K562 (cell line): ENCODE measurements around the gene OSTF1. TPM values are rescaled to one million over a fixed set of nuclear protein-coding genes. Genes with fewer than 3 reads are reported as not detected.

Source experiments
- ATAC-seq: fragments of 200-7000 bp; cut with Tn5 transposase; 3 replicates; pipeline ENCODE4 v1.9.1; 2020; ENCODE audit warnings: moderate library complexity
- BruUV-seq: library from RNA; stranded (reverse); fragments of 400-500 nt; replicated peaks from 2 replicates; lab custom pipeline; 2021; lab: Mats Ljungman, UMichigan
- CTCF ChIA-PET: fragments of 300-600 bp; formaldehyde crosslinking; extraction: SDS; loops from one replicate; lab custom pipeline; 2021; ENCODE audit warnings: low intra/inter-chr PET ratio; lab: Yijun Ruan, JAX
- POLR2A ChIA-PET: fragments of 300-600, 350-650 bp; sonication (Branson Sonifier 250); formaldehyde crosslinking; extraction: SDS; loops from one replicate; lab custom pipeline; 2021; ENCODE audit warnings: antibody characterized with exemption, inconsistent platforms; lab: Yijun Ruan, JAX
- DNase-seq, 4 experiments: peaks; one replicate each; pipeline versions ENCODE4 v3.0.0 to v3.0.0-alpha.2; 2011 to 2018; ENCODE audit warnings: low spot score in 3 of 4, mixed read lengths in 3 of 4; ENCODE audit errors: extremely low read depth in 1 of 4
- FAIRE-seq: peaks from 2 replicates; lab custom pipeline; 2011; peaks lifted over from hg19 to GRCh38; lab: Jason Lieb, UNC
- H2AFZ ChIP-seq: 2 replicates; pipeline ENCODE4 v1.6.0; 2011; ENCODE audit warnings: low read depth, low read length, control low read depth, inconsistent platforms
- H3K27ac ChIP-seq: fragments of 200-600 bp; 3 replicates; pipeline ENCODE4 v1.8.0; 2011; ENCODE audit warnings: low read depth, mild to moderate bottlenecking, control low read depth, inconsistent platforms, low read length, moderate library complexity, mixed read lengths; ENCODE audit errors: extremely low read depth
- H3K27me3 ChIP-seq, 2 experiments: fragments of 300-600 bp in 1 of 2; 2 replicates in 1 of 2; 3 replicates in 1 of 2; pipeline versions ENCODE4 v1.6.0 to v1.8.0; 2011; ENCODE audit warnings: inconsistent platforms in 2 of 2, low read length in 2 of 2, mild to moderate bottlenecking in 1 of 2, mixed read lengths in 1 of 2, moderate library complexity in 1 of 2; ENCODE audit not compliant: control insufficient read depth in 2 of 2, insufficient read depth in 2 of 2
- H3K36me3 ChIP-seq: fragments of 300-600 bp; 3 replicates; pipeline ENCODE4 v1.8.0; 2011; ENCODE audit warnings: mild to moderate bottlenecking, low read length, inconsistent platforms; ENCODE audit not compliant: control insufficient read depth, insufficient read depth
- H3K4me1 ChIP-seq, 2 experiments: fragments of 200-600 bp in 1 of 2; replicated peaks in 1 of 2; 2 replicates in 1 of 2; 3 replicates in 1 of 2; pipeline versions ENCODE4 v1.5.1 to v1.8.0; 2011; ENCODE audit warnings: inconsistent platforms in 2 of 2, low read length in 2 of 2, mild to moderate bottlenecking in 1 of 2, mixed read lengths in 1 of 2, moderate library complexity in 1 of 2; ENCODE audit not compliant: control insufficient read depth in 2 of 2, insufficient read depth in 2 of 2
- H3K4me2 ChIP-seq: 2 replicates; pipeline ENCODE4 v1.6.1; 2011; ENCODE audit warnings: low read length, control low read depth, inconsistent platforms, mixed read lengths; ENCODE audit not compliant: insufficient read depth
- H3K4me3 ChIP-seq: fragments of 200-600 bp; sonication (generic), shearing (Covaris generic); 2 replicates; pipeline ENCODE4 v1.5.1; 2016; ENCODE audit warnings: control low read depth, inconsistent platforms
- H3K79me2 ChIP-seq: fragments of 200-600 bp; 3 replicates; pipeline ENCODE4 v1.8.0; 2011; ENCODE audit warnings: low read length, inconsistent platforms; ENCODE audit not compliant: control insufficient read depth, insufficient read depth
- H3K9ac ChIP-seq, 2 experiments: 2 replicates each; pipeline versions ENCODE4 v1.6.0 to v1.6.1; 2011; ENCODE audit warnings: low read depth in 2 of 2, low read length in 2 of 2, control low read depth in 1 of 2, inconsistent platforms in 1 of 2, mild to moderate bottlenecking in 1 of 2, mixed read lengths in 1 of 2; ENCODE audit not compliant: insufficient read depth in 1 of 2
- H3K9me1 ChIP-seq: one replicate; pipeline ENCODE4 v1.6.0; 2011; ENCODE audit warnings: inconsistent platforms, mild to moderate bottlenecking, low read length, moderate library complexity; ENCODE audit not compliant: control insufficient read depth, insufficient read depth
- H3K9me3 ChIP-seq: replicated peaks from 2 replicates; pipeline ENCODE4 v1.5.1; 2011; ENCODE audit warnings: low read depth, low read length, inconsistent platforms; ENCODE audit not compliant: control insufficient read depth, insufficient read depth
- H4K20me1 ChIP-seq: replicated peaks from 2 replicates; pipeline ENCODE4 v1.6.1; 2011; ENCODE audit warnings: low read length, inconsistent platforms, mixed read lengths; ENCODE audit not compliant: control insufficient read depth, insufficient read depth
- E2F4 ChIP-seq: sonication (generic); formaldehyde crosslinking; IDR thresholded peaks from 2 replicates; pipeline ENCODE4 v1.8.0; 2022; ENCODE audit warnings: mild to moderate bottlenecking, low read depth, missing genetic modification reagents
- GATA2 ChIP-seq: sonication (generic); formaldehyde crosslinking; IDR thresholded peaks from 2 replicates; pipeline ENCODE4 v1.4.0; 2020; ENCODE audit warnings: mild to moderate bottlenecking, missing genetic modification reagents
- NKRF ChIP-seq: fragments of 450-650 bp; IDR thresholded peaks from 2 replicates; pipeline ENCODE4 v1.6.1; 2016; ENCODE audit warnings: borderline replicate concordance
- RAD21 ChIP-seq, 2 experiments: fragments of 250-450 bp in 1 of 2; fragments of 450-650 bp in 1 of 2; sonication (Bioruptor Pico) in 1 of 2; formaldehyde crosslinking in 1 of 2; IDR thresholded peaks in 1 of 2; conservative IDR thresholded peaks in 1 of 2; 2 replicates each; pipeline versions ENCODE4 v1.4.0 to v1.8.0; 2020 to 2022; ENCODE audit warnings: mild to moderate bottlenecking in 2 of 2, moderate library complexity in 1 of 2
- ZFP91 ChIP-seq: sonication (generic); formaldehyde crosslinking; IDR thresholded peaks from 2 replicates; pipeline ENCODE4 v1.8.0; 2022; ENCODE audit warnings: mild to moderate bottlenecking, missing genetic modification reagents
- ZNF316 ChIP-seq: fragments of 450-650 bp; IDR thresholded peaks from 2 replicates; pipeline ENCODE4 v1.6.1; 2016
- WGBS: fragments of 100-300 bp; shearing (Covaris generic); methylation state at CpG from one replicate; pipeline ENCODE4 v1.1.6; 2016; ENCODE audit warnings: low coverage, mixed read lengths; ENCODE audit not compliant: insufficient coverage; ENCODE audit errors: missing lambda C conversion rate; 5-methylcytosine and 5-hydroxymethylcytosine counted together
- in situ Hi-C: fragments of 300-500 bp; cut with MboI; formaldehyde crosslinking; loops from 4 replicates; pipeline ENCODE4 v1.15.0; 2018; ENCODE audit warnings: inconsistent platforms, mixed read lengths
- intact Hi-C: fragments of 100-400 bp; cut with micrococcal nuclease; formaldehyde crosslinking; loops from 2 replicates; pipeline ENCODE4 v1.14.2; 2022
- polyA plus RNA-seq, 8 experiments: library from polyadenylated mRNA; depleted of rRNA in 4 of 8; stranded (reverse) in 5 of 8; unstranded in 3 of 8; fragments of >200 nt; fragmentation: Nextera tagmentation in 2 of 8; fragmentation: Illumina TruSeq in 1 of 8; extraction: Ambion mirVana in 2 of 8; extraction: Trizol in 1 of 8; gene quantifications; 2 replicates each; pipeline versions ENCODE4 v1.2.1 to v1.2.3, GENCODE V29; 2011 to 2014; ENCODE audit warnings: inconsistent platforms in 1 of 8, missing spikeins in 1 of 8
- total RNA-seq, 7 experiments: library from RNA; depleted of rRNA in 6 of 7; stranded (reverse); fragments of >200 nt in 6 of 7; fragmentation: Illumina TruSeq in 2 of 7; extraction: Trizol in 2 of 7; gene quantifications; 2 replicates each; pipeline versions ENCODE4 v1.2.1 to v1.2.3, GENCODE V29; 2011 to 2021; ENCODE audit warnings: low replicate concordance in 1 of 7
- TF ChIP-seq, protein P1 (sequence below): fragments of 450-650 bp; IDR thresholded peaks from 2 replicates; pipeline ENCODE4 v1.6.1; 2016; ENCODE audit warnings: mild to moderate bottlenecking
- TF ChIP-seq, protein P2 (sequence below): sonication (generic); formaldehyde crosslinking; IDR thresholded peaks from 2 replicates; pipeline ENCODE4 v1.8.0; 2022; ENCODE audit warnings: missing genetic modification reagents, mild to moderate bottlenecking, borderline replicate concordance

The OSTF1 gene
- total and polyA plus RNA-seq, 9 of the 15 experiments (the other 6 are each of a cell fraction or from before 2014, with no cell fraction given), result 15.0 to 37.3 (median 23.0) TPM

- BruUV-seq, result no TSS peak
- no peaks in the 10 kb centered on the region for H3K9me1 ChIP-seq
- 70% methylated on average over 3 of the region's 3 CpGs for WGBS
- no peaks in the 10 kb centered on the region for H3K9me3 ChIP-seq
- ATAC-seq, result no peak
- no peak overlapping the region for H2AFZ ChIP-seq
- ChIA-PET POLR2A (interaction anchor here (0.6 to 1.2 kb wide), 2 partner anchors 15 to 150 kb away, joined by 3 read pairs; no protein-coding TSS in a partner anchor), CTCF (no interaction called here)
- no peaks in the 10 kb centered on the region for H4K20me1 ChIP-seq
- no peak overlapping the region for H3K27ac ChIP-seq
- no peak overlapping the region for H3K4me2 ChIP-seq
- no peak for FAIRE-seq
- intact Hi-C loops (no loop called here), in situ Hi-C loops (no loop called here)
- H3K4me3 ChIP-seq, result no peak overlapping the region
- no peaks in the 10 kb centered on the region for H3K27me3 ChIP-seq
- H3K79me2 ChIP-seq, result no peaks in the 10 kb centered on the region
- H3K4me1 ChIP-seq, result no peaks in the 10 kb centered on the region; a peak in 1 of 5 replicates
- no peak for DNase-seq
- no peak overlapping the region for H3K9ac ChIP-seq
- no peaks in the 10 kb centered on the region for H3K36me3 ChIP-seq
- no peak for TF ChIP-seq RAD21 (CRISPR knock-in tag; conservative IDR thresholded peaks at IDR 0.05 in 1 of 2, IDR thresholded peaks at IDR 0.05 in 1 of 2)
- TF ChIP-seq, protein P1, sequence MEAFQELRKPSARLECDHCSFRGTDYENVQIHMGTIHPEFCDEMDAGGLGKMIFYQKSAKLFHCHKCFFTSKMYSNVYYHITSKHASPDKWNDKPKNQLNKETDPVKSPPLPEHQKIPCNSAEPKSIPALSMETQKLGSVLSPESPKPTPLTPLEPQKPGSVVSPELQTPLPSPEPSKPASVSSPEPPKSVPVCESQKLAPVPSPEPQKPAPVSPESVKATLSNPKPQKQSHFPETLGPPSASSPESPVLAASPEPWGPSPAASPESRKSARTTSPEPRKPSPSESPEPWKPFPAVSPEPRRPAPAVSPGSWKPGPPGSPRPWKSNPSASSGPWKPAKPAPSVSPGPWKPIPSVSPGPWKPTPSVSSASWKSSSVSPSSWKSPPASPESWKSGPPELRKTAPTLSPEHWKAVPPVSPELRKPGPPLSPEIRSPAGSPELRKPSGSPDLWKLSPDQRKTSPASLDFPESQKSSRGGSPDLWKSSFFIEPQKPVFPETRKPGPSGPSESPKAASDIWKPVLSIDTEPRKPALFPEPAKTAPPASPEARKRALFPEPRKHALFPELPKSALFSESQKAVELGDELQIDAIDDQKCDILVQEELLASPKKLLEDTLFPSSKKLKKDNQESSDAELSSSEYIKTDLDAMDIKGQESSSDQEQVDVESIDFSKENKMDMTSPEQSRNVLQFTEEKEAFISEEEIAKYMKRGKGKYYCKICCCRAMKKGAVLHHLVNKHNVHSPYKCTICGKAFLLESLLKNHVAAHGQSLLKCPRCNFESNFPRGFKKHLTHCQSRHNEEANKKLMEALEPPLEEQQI, result no peak
- no peak for TF ChIP-seq ZFP91 (CRISPR knock-in tag)
- TF ChIP-seq, protein P2, sequence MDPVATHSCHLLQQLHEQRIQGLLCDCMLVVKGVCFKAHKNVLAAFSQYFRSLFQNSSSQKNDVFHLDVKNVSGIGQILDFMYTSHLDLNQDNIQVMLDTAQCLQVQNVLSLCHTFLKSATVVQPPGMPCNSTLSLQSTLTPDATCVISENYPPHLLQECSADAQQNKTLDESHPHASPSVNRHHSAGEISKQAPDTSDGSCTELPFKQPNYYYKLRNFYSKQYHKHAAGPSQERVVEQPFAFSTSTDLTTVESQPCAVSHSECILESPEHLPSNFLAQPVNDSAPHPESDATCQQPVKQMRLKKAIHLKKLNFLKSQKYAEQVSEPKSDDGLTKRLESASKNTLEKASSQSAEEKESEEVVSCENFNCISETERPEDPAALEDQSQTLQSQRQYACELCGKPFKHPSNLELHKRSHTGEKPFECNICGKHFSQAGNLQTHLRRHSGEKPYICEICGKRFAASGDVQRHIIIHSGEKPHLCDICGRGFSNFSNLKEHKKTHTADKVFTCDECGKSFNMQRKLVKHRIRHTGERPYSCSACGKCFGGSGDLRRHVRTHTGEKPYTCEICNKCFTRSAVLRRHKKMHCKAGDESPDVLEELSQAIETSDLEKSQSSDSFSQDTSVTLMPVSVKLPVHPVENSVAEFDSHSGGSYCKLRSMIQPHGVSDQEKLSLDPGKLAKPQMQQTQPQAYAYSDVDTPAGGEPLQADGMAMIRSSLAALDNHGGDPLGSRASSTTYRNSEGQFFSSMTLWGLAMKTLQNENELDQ (CRISPR knock-in tag), result no peak
- TF ChIP-seq E2F4 (CRISPR knock-in tag), result no peak
- TF ChIP-seq GATA2, result no peak
- TF ChIP-seq NKRF, result no peak
- no peak for TF ChIP-seq ZNF316
Measured at GRCh38 chr9:75104607-75105006, 16.3 kb downstream of the OSTF1 start.
